ENCODE data around the gene MYOCD.

MYOCD gene

DNA sequence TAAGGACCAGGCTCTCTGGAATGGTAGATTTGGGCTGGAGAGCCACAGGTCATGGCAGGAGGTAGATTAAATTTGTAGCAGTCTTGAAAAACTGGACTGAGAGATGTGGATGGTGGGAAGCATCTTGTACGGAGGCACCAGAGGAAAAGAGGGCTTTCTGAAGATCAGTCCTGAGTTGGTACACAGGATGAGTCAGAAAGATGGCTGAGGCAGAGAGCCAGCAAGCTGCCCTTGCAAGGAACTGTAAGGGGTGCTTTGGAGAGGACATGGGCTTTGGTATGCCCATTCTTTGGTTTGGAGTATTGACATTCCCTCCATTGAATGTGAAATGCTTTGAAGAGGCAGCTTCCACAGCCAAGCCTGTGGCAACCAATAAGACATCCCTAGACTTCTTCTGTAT, 55.9 kb downstream of the MYOCD start:
- Histone ChIP-seq H3K27ac (no peak overlapping the region), H3K27me3 (ENCODE audit: insufficient read depth, low read depth, severe bottlenecking) (no peaks in the 10 kb centered on the region), H3K4me3 (ENCODE audit: low read depth, low read length) (no peak overlapping the region), H3K36me3 (no peaks in the 10 kb centered on the region), H3K9me3 (ENCODE audit: severe bottlenecking) (peaks cover 2% of the 10 kb centered on the region)
- TF ChIP-seq, protein P1, sequence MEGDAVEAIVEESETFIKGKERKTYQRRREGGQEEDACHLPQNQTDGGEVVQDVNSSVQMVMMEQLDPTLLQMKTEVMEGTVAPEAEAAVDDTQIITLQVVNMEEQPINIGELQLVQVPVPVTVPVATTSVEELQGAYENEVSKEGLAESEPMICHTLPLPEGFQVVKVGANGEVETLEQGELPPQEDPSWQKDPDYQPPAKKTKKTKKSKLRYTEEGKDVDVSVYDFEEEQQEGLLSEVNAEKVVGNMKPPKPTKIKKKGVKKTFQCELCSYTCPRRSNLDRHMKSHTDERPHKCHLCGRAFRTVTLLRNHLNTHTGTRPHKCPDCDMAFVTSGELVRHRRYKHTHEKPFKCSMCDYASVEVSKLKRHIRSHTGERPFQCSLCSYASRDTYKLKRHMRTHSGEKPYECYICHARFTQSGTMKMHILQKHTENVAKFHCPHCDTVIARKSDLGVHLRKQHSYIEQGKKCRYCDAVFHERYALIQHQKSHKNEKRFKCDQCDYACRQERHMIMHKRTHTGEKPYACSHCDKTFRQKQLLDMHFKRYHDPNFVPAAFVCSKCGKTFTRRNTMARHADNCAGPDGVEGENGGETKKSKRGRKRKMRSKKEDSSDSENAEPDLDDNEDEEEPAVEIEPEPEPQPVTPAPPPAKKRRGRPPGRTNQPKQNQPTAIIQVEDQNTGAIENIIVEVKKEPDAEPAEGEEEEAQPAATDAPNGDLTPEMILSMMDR (IDR thresholded peaks at IDR 0.05; ENCODE audit: low read depth, low read length) = no peak
- DNase-seq = no peak

DNA sequence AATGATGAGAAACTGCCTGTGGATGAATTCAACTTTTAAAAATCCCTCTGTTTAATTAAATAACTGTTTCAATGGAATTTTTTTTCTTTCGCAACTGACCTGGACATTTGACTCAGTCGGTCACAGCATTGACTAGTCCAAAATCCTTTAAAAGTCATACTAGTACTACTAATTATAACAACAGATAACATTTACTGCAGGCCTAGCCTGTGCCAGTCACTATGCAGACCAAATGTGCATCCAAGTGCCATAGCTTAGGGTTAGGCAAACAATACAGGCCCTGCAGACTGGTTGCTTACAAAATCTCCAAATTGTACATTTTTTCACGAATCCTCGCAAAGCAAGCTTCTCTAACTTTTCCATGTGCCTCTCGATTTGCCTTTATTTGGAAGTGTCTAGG, 56.6 kb downstream of the MYOCD start:
- Histone ChIP-seq H3K27ac (no peak overlapping the region), H3K27me3 (ENCODE audit: insufficient read depth, low read depth, severe bottlenecking) (no peaks in the 10 kb centered on the region), H3K36me3 (no peaks in the 10 kb centered on the region), H3K9me3 (ENCODE audit: severe bottlenecking) (peaks cover 2% of the 10 kb centered on the region), H3K4me3 (ENCODE audit: low read depth, low read length) (no peak overlapping the region)
- TF ChIP-seq, protein P1 (IDR thresholded peaks at IDR 0.05; ENCODE audit: low read depth, low read length) = no peak
- no peak for DNase-seq

DNA sequence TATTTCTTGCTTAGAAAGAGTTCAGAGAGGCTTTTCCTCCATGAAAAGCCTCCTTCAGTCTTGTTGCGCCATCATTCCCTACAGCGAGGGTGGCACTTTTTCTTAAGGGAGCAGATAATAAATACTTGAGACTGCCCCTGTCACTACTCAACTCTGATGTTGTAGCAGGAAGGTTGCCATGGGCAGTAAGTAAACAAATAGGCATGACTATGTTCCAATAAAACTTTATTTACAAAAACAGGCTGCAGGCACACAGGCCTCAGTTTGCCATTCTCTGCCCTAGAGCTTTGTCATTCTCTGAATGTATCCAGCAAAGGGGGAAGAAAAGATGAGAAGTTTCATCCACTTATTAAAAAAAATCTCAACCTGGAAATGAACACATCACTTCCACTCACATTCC, 60.4 kb downstream of the MYOCD start:
- TF ChIP-seq, protein P1 (IDR thresholded peaks at IDR 0.05; ENCODE audit: low read depth, low read length) = no peak
- no peak overlapping the region for H3K27ac ChIP-seq
- no peaks in the 10 kb centered on the region for H3K36me3 ChIP-seq
- no peak for DNase-seq
- no peaks in the 10 kb centered on the region for H3K27me3 ChIP-seq (ENCODE audit: insufficient read depth, low read depth, severe bottlenecking)
- no peaks in the 10 kb centered on the region for H3K9me3 ChIP-seq (ENCODE audit: severe bottlenecking)
- no peak overlapping the region for H3K4me3 ChIP-seq (ENCODE audit: low read depth, low read length)

DNA sequence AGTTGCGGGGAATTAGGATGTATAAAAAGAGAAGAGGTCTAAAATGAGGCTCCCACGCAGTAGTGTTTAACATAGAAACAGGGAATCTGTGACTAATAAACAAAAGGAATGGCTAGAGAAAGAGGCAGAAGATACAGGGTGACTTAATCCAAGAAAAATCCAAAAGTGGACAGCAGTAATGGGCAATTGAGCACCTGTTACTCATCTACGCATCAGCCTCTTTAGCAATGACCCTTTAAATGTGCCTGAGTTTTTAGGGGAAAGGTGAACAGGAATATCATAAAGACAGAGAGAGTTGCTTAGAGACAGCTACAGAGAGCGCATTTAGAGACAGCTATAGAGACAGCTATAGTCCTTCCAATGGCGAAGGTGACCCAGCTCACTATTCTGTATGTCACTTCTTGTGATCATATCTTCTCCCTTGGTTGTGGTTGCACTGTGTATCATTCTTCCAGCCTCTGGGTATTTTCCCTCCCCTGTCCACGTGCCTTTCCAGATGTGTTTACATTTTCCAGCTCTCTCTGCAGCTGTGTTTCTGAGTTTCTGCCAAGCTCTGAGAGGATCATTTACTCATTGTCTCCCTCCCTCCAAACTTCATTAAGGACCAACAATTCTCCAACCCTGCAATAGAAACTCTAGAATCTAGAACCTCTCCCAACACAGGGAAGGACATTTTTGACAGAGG, 61.5 kb downstream of the MYOCD start:
- H3K9me3 ChIP-seq (ENCODE audit: severe bottlenecking) = no peaks in the 10 kb centered on the region
- no peaks in the 10 kb centered on the region for H3K36me3 ChIP-seq
- H3K27ac ChIP-seq = no peak overlapping the region
- TF ChIP-seq, protein P1 (IDR thresholded peaks at IDR 0.05; ENCODE audit: low read depth, low read length) = no peak
- H3K4me3 ChIP-seq (ENCODE audit: low read depth, low read length) = no peak overlapping the region
- no peak for DNase-seq
- H3K27me3 ChIP-seq (ENCODE audit: insufficient read depth, low read depth, severe bottlenecking) = no peaks in the 10 kb centered on the region

DNA sequence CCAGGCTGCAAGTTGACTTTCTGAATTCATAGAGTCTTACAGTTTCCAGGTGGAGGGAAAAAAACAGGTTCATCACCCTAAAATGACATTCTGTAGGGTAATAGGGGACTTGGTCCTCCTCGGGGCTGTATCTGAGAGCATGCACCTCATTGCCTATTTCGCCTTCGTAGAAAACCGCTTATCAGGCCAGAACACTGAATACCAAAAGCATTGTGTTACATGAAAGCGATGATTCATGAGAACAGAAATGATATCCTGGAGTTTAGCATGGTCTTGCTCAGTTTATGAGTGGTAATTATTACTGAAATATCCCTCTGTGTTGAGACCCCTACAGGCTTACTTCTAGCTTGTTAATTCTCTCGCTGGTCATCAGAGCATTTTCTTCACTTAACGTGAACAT, 62.2 kb downstream of the MYOCD start:
- Histone ChIP-seq H3K36me3 (no peaks in the 10 kb centered on the region), H3K27me3 (ENCODE audit: insufficient read depth, low read depth, severe bottlenecking) (no peaks in the 10 kb centered on the region)

More for the DNA sequence above, 62.2 kb downstream of the MYOCD start:
- Histone ChIP-seq H3K27ac (no peak overlapping the region), H3K9me3 (ENCODE audit: severe bottlenecking) (no peaks in the 10 kb centered on the region), H3K4me3 (ENCODE audit: low read depth, low read length) (no peak overlapping the region)
- DNase-seq = no peak
- TF ChIP-seq, protein P1 (IDR thresholded peaks at IDR 0.05; ENCODE audit: low read depth, low read length) = no peak

Data from WERI-Rb-1 (cell line).